ENCODE results near the gene SH3BP5L. TPM values are rescaled to one million over a fixed set of nuclear protein-coding genes. Genes with fewer than 3 reads are reported as not detected.
"Not testable (repeated sequence)": the region's sequence is repeated elsewhere in the genome, so short reads cannot be mapped to it uniquely, and the experiment has no call there.

Gene SH3BP5L
- polyA plus RNA-seq, 3 donors = 6.8 to 16.1 (median 12.4) TPM

DNA sequence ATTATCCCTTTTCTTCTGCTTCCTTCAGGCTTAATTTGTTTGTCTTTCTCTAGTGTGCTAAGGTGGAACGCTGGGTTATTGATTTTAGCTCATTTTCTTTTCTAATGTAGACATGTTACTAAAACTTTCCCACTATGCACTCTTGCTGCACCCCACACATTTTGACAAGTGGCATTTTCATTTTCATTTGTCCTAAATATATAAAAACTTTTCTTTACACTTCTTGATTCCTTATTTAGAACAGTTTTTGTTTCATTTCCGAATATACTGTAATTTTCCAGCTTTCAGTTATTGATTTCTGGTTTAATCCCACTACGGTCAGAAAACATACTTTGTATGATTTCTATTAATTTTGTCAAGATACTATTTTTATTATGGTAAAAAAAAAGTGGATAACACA is 25.3 kb downstream of the SH3BP5L start:
- WGBS, 3 donors = 45 to 78% (median 76%) methylated on average over 3 of the region's 3 CpGs
- no peak overlapping the region for H3K27ac ChIP-seq (ENCODE audit: low read depth, low read length)

GRCh38 chr1:248798791-248799190 is 26.9 kb downstream of the SH3BP5L start:
- WGBS, 3 donors = 78 to 84% (median 83%) methylated on average over 3 of the region's 3 CpGs
- no peak overlapping the region for H3K27ac ChIP-seq (ENCODE audit: low read depth, low read length)

DNA sequence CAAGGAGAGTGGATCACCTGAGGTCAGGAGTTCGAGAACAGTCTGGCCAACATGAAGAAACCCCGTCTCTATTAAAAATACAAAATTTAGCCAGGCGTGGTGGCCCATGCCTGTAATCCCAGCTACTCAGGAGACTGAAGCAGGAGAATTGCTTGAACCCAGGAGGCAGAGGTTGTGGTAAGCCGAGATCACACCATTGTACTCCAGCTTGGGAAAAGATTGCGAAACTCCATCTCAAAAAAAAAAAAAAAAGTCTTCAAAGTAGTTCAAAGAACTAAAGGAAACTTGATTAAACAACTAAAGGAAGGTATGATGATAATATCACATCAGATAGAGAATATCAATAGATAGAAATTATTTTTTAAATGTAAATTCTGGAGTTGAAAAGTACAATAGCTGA is 31.1 kb downstream of the SH3BP5L start:
- WGBS, 3 donors = 82 to 93% (median 91%) methylated on average over 5 of the region's 5 CpGs
- not testable (repeated sequence) for H3K27ac ChIP-seq (ENCODE audit: low read depth, low read length)

DNA sequence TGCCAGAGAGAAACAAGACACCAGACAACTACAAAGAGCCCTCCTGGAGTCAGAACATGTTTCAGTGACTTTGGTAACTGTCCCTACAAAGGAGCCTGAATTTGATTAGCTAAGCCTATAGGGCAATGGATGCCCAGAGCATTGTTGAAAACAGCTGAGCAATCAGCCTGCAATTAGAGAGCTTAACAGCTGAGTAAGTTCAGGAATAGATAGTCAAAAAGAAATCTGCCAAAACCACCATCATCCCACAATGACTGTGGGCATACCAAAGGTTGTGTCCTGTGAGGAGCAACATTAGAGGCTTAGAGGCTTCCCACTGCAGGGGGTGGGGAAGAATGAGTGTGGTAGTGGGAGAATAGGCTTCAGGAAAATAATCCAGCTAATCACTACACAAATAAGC is 32.1 kb downstream of the SH3BP5L start:
- H3K27ac ChIP-seq (ENCODE audit: low read depth, low read length) = no peak overlapping the region

GRCh38 chr1:248792342-248792741 is 33.4 kb downstream of the SH3BP5L start:
- WGBS, 3 donors = 39 to 63% (median 59%) methylated on average over 5 of the region's 5 CpGs

DNA sequence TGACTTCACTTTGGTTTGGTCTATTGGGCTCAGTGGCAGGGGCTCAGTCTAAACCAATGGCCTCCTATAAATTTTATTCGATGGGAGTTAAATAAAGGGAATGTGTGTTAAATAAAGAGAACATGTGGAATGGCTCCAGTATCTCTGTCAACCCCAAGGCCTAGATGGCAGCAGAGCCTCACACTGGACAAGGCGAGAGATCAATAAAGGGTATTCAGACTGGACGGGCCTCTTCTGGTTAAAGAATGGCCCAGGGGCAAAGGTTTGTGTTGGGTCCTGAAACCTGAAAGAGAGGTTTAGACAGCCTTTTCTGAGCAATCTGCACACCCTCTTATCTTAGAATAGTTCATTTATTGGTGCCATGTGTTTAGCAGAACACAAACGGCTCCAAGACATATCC is 34.7 kb downstream of the SH3BP5L start:
- WGBS, 3 donors = 70 to 93% (median 91%) methylated on average over 4 of the region's 4 CpGs
- no peak overlapping the region for H3K27ac ChIP-seq (ENCODE audit: low read depth, low read length)

More at GRCh38 chr1:248792342-248792741, 33.4 kb downstream of the SH3BP5L start:
- H3K27ac ChIP-seq (ENCODE audit: low read depth, low read length) = no peak overlapping the region

DNA sequence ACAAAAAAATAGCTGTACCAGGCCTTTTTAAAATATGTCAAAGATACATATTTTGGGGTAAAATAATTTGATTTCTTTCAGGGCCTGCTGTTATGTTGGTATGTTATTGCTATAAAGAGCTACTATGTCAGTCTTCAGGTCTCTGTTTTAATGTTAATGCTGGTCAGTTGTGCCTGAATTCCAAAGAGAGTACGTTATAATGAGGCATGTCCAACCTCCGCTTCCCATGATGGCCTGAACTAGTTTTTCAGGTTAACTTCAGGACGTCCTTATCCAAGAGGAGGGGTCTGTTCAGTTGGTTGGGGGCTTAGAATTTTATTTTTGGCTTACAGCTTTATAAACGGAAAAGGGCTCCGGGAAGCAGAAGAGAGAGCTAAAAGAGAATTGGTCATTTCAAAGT is 35.3 kb downstream of the SH3BP5L start:
- no peak overlapping the region for H3K27ac ChIP-seq (ENCODE audit: low read depth, low read length)
- WGBS, 3 donors = 75 to 86% (median 84%) methylated on average over 5 of the region's 5 CpGs

- not testable (repeated sequence) for H3K27ac ChIP-seq (ENCODE audit: low read depth, low read length)
- WGBS, 3 donors = 82 to 86% (median 83%) methylated on average over 2 of the region's 2 CpGs
These were observed 36.4 kb downstream of the SH3BP5L start for GRCh38 chr1:248789337-248789736.

DNA sequence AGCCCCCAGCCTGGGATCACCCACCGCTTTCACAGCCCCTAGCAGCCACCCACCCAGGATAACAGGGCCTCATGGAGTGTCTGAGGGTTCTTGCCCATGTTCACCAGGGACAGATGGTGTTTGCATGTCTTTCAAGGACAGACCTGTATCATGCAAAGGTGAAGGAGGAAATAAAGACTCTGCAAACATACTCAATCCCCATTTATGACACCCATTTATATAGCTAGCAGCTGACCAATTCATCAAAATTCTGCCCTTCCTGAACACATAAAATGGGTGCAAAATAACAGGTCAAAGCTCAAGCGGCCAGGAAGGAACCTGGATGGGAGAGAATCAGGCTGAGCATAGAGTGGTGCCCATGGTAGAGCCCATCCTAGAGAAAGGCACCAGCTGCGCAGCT is 37.4 kb downstream of the SH3BP5L start:
- H3K27ac ChIP-seq (ENCODE audit: low read depth, low read length) = no peak overlapping the region
- WGBS, 3 donors = 82 to 87% (median 83%) methylated on average over 3 of the region's 3 CpGs

GRCh38 chr1:248787430-248787829 is 38.3 kb downstream of the SH3BP5L start:
- H3K27ac ChIP-seq (ENCODE audit: low read depth, low read length) = no peak overlapping the region
- WGBS, 3 donors = 88 to 91% (median 90%) methylated on average over 4 of the region's 4 CpGs

DNA sequence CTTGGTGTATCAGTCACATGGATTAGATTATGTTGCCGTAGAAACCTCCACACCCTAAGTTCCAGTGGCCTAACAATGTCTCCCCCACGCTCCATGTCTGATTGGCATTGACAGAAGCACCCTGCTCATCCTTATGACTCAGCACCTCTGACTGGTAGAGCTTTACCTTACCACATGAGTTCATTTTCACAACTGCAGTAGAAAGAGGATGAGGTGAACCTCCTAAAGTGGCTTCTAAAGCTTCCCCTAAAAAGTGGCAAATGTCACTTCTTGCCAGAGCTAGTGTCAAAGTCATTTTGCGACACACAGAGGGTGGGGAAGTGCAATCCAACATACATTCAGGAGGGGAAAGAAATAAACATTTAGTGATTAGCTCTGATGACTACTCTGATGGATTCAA is 39.6 kb downstream of the SH3BP5L start:
- no peak overlapping the region for H3K27ac ChIP-seq (ENCODE audit: low read depth, low read length)
- 55 to 79% (median 60%) methylated on average over 3 of the region's 3 CpGs for WGBS, 3 donors

DNA sequence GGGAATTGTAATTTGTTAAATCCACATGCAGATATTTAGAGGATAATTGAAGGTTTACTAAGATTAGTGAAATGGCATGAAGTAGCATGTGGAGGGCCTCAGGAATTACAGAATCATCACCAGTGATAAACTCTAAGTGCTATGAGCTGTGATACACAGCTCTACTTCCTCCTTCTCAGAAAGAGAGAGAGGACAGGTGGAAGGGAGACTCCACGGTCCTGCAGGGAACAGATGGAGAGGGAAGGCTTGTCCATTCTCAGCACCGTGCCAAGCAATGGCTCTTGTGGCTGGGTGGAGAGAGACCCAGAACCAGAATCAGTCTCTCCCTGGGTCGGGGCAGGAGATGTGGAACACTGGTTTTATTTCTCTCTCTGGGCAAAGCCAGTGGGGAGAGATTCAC is 42.3 kb downstream of the SH3BP5L start:
- 36 to 62% (median 56%) methylated on average over 3 of the region's 3 CpGs for WGBS, 3 donors
- no peak overlapping the region for H3K27ac ChIP-seq (ENCODE audit: low read depth, low read length)

DNA sequence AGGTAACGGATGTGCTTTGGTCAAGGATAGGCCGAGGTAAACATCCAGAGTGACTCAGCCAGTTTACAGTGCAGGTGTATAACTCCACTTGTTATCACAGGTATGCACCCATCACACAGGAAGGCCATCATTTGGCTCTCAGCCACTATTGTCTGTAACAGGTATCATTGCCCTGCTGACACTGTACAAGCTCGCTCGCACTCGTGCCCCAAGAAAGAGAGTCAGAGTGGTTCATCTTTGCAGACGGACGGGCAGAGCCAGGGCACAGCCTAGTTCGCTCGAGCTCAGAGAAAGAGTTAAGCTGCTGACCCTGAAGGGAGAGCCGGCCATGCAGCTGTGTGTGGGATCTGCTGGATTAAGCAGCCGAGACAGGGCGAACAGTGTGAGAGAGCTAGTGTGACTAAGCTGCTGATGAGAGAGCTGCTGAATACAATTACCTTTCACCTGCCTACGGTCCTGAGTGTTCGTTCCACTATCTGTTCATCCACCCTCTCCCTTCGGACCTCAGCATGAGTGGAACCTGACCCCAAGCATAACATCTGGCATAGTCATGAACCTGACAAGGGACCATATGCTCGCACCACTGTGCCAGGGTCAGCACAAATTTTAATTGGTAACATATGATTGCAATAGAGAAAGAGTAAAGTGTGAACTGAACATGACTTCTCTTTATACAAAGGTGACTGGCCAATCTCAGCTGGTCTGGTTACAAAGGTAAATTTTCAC is 43.1 kb downstream of the SH3BP5L start:
- WGBS, 3 donors = 79 to 93% (median 90%) methylated on average over 16 of the region's 16 CpGs
- no peak overlapping the region for H3K27ac ChIP-seq (ENCODE audit: low read depth, low read length)

- no peak overlapping the region for H3K27ac ChIP-seq (ENCODE audit: low read depth, low read length)
- WGBS, 3 donors = 56 to 74% (median 69%) methylated on average over 2 of the region's 2 CpGs
These were observed 46.4 kb downstream of the SH3BP5L start for GRCh38 chr1:248779350-248779749.

GRCh38 chr1:248778906-248779305 is 46.8 kb downstream of the SH3BP5L start:
- H3K27ac ChIP-seq (ENCODE audit: low read depth, low read length) = no peak overlapping the region
- 87 to 92% (median 90%) methylated on average over 2 of the region's 2 CpGs for WGBS, 3 donors

GRCh38 chr1:248776991-248777390 is 48.7 kb downstream of the SH3BP5L start:
- no peak overlapping the region for H3K27ac ChIP-seq (ENCODE audit: low read depth, low read length)

- H3K27ac ChIP-seq (ENCODE audit: low read depth, low read length) = no peak overlapping the region
- 44 to 81% (median 70%) methylated on average over 4 of the region's 4 CpGs for WGBS, 3 donors
These were observed 50.3 kb downstream of the SH3BP5L start for GRCh38 chr1:248775441-248775840.
